Hindlimb muscle (tissue), 1 donor: ENCODE data around the gene ABCG4. TPM values are rescaled to one million over a fixed set of nuclear protein-coding genes. Genes with fewer than 3 reads are reported as not detected.

Experiments used
- DNase-seq: peaks from one replicate; pipeline ENCODE4 v3.0.0-alpha.2; 2013
- polyA plus RNA-seq: library from polyadenylated mRNA; unstranded; fragments of 120-200 nt; gene quantifications from one replicate; pipeline ENCODE4 v1.2.1, GENCODE V29; 2013; ENCODE audit not compliant: insufficient read length

Gene ABCG4
- polyA plus RNA-seq, 1 donor: 0.34 TPM

DNA sequence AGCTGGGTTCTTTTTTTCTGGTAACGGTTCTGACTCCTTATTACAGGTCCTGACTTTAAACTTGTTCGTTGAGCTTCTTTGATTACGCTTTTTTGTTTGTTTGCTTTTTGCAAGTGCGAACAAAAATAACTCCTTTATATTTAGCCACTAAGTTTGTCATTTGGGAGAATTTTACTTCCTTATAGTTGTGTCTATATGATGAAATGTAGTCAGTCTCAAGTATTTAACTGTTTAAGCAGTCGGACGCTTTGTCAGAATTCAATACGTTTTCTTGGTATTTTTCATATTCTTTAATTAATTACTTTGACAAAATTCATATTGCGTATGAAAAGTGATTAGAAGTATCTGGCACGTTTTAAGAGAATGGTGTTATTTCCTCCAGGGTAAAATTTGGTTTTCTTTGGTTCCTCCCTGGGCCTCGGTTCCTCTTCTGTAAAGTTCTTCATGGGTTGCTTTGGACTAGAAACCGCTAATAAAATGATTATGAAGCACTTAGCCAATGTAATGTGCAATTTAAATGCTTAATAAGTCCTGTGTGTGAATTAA lies 58.6 kb downstream of the ABCG4 start:
- no peak for DNase-seq

GRCh38 chr11:119209186-119209585 lies 60.3 kb downstream of the ABCG4 start:
- DNase-seq: no peak

DNA sequence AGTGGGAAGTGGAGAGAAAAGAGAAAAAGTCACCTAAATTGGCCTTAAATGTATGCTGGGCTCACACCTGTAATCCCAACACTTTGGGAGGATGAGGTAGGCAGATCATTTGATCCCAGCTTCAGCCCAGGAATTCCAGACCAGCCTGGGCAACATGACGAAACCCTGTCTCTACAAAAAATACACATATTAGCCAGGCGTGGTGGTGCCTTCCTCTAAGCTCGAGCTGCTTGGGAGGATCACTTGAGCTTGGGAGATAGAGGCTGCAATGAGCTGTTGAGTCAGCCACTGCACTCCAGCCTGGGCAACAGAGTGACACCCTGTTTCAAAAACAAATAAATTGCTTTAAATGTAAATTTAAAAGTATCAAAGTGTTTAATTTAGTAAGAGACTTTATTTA lies 61.2 kb downstream of the ABCG4 start:
- no peak for DNase-seq

Other genes with a start within 250 kb of the ABCG4 start
- gene BCL9L, start 223.1 kb upstream of the ABCG4 start, polyA plus RNA-seq: 110 TPM
- gene UPK2, start 192.8 kb upstream of the ABCG4 start, polyA plus RNA-seq: 1.2 TPM
- gene FOXR1, start 177.3 kb upstream of the ABCG4 start, polyA plus RNA-seq: not detected
- gene CENATAC, start 150.9 kb upstream of the ABCG4 start, polyA plus RNA-seq: 21.5 TPM
- gene RPS25, start 130.7 kb upstream of the ABCG4 start, polyA plus RNA-seq: 1,495 TPM
- 36.3 TPM for gene TRAPPC4, start 130.3 kb upstream of the ABCG4 start, polyA plus RNA-seq
- 10.2 TPM for gene SLC37A4, start 118.2 kb upstream of the ABCG4 start, polyA plus RNA-seq
- gene HYOU1, start 91.8 kb upstream of the ABCG4 start, polyA plus RNA-seq: 37.2 TPM
- 29.4 TPM for gene VPS11, start 81.2 kb upstream of the ABCG4 start, polyA plus RNA-seq
- gene HMBS, start 64.2 kb upstream of the ABCG4 start, polyA plus RNA-seq: 19.7 TPM
- gene DPAGT1, start 47.2 kb upstream of the ABCG4 start, polyA plus RNA-seq: 28.9 TPM
- 8.0 TPM for gene C2CD2L, start 41.7 kb upstream of the ABCG4 start, polyA plus RNA-seq
- gene HINFP, start 27.5 kb upstream of the ABCG4 start, polyA plus RNA-seq: 21.8 TPM
- 14.6 TPM for gene NLRX1, start 19.7 kb downstream of the ABCG4 start, polyA plus RNA-seq
- not detected for gene NHERF4, start 36.4 kb downstream of the ABCG4 start, polyA plus RNA-seq
- gene CBL, start 57.3 kb downstream of the ABCG4 start, polyA plus RNA-seq: 13.4 TPM
- gene MCAM, start 168.1 kb downstream of the ABCG4 start, polyA plus RNA-seq: 220 TPM
- gene RNF26, start 185.5 kb downstream of the ABCG4 start, polyA plus RNA-seq: 16.2 TPM
- gene C1QTNF5, start 191.8 kb downstream of the ABCG4 start, polyA plus RNA-seq: 27.6 TPM
- gene MFRP, start 197.7 kb downstream of the ABCG4 start, polyA plus RNA-seq: not detected
- gene USP2, start 232.6 kb downstream of the ABCG4 start, polyA plus RNA-seq: 60.0 TPM